T-helper 2 cell treated with Interferon-gamma antibody and Interleukin-4, amounts not matched to agents 5 μg/mL and 100 μg/mL, for 36 hours (primary cell): ENCODE results near the gene CASP9.

Experiments used
- DNase-seq: peaks from one replicate; pipeline ENCODE4 v3.0.0; 2021; ENCODE audit warnings: low spot score
- H3K27ac Mint-ChIP-seq: one replicate; pipeline ENCODE4 v1.8.0; 2021; ENCODE audit warnings: mild to moderate bottlenecking, mixed read lengths
- H3K27me3 Mint-ChIP-seq: one replicate; pipeline ENCODE4 v1.8.0; 2021; ENCODE audit warnings: low read depth, mixed read lengths
- H3K36me3 Mint-ChIP-seq: one replicate; pipeline ENCODE4 v1.8.0; 2021; ENCODE audit warnings: low read depth, mixed read lengths
- H3K4me1 Mint-ChIP-seq: one replicate; pipeline ENCODE4 v1.8.0; 2021; ENCODE audit warnings: low read depth, mixed read lengths
- H3K4me3 Mint-ChIP-seq: one replicate; pipeline ENCODE4 v1.8.0; 2022; ENCODE audit warnings: mild to moderate bottlenecking, moderate library complexity, mixed read lengths
- H3K9me3 Mint-ChIP-seq: one replicate; pipeline ENCODE4 v1.8.0; 2021; ENCODE audit warnings: mixed read lengths

Gene CASP9

GRCh38 chr1:15542388-15543250, 18.6 kb upstream of the CASP9 start:
- DNase-seq, result no peak
- H3K4me1 Mint-ChIP-seq, result no peaks in the 10 kb centered on the region
- peaks cover 39% of the 10 kb centered on the region for H3K36me3 Mint-ChIP-seq
- no peak overlapping the region for H3K4me3 Mint-ChIP-seq
- H3K27ac Mint-ChIP-seq, result no peak overlapping the region
- H3K9me3 Mint-ChIP-seq, result no peaks in the 10 kb centered on the region
- no peaks in the 10 kb centered on the region for H3K27me3 Mint-ChIP-seq

GRCh38 chr1:15541231-15541792, 17.3 kb upstream of the CASP9 start:
- H3K27me3 Mint-ChIP-seq, result no peaks in the 10 kb centered on the region
- no peak overlapping the region for H3K27ac Mint-ChIP-seq
- no peak for DNase-seq
- H3K4me1 Mint-ChIP-seq, result no peaks in the 10 kb centered on the region
- no peak overlapping the region for H3K4me3 Mint-ChIP-seq
- no peaks in the 10 kb centered on the region for H3K9me3 Mint-ChIP-seq
- peaks cover 45% of the 10 kb centered on the region for H3K36me3 Mint-ChIP-seq

GRCh38 chr1:15540186-15540585, 16.2 kb upstream of the CASP9 start:
- H3K36me3 Mint-ChIP-seq, result peaks cover 42% of the 10 kb centered on the region
- no peak for DNase-seq
- H3K27ac Mint-ChIP-seq, result no peak overlapping the region
- H3K4me3 Mint-ChIP-seq, result no peak overlapping the region
- H3K4me1 Mint-ChIP-seq, result no peaks in the 10 kb centered on the region
- no peaks in the 10 kb centered on the region for H3K27me3 Mint-ChIP-seq
- H3K9me3 Mint-ChIP-seq, result no peaks in the 10 kb centered on the region

- no peak for DNase-seq
- Mint-ChIP-seq H3K27me3 (no peaks in the 10 kb centered on the region), H3K36me3 (peaks cover 43% of the 10 kb centered on the region), H3K9me3 (no peaks in the 10 kb centered on the region), H3K4me1 (no peaks in the 10 kb centered on the region), H3K27ac (no peak overlapping the region), H3K4me3 (no peak overlapping the region)
These were observed 14.8 kb upstream of the CASP9 start for GRCh38 chr1:15538771-15539170.

DNA sequence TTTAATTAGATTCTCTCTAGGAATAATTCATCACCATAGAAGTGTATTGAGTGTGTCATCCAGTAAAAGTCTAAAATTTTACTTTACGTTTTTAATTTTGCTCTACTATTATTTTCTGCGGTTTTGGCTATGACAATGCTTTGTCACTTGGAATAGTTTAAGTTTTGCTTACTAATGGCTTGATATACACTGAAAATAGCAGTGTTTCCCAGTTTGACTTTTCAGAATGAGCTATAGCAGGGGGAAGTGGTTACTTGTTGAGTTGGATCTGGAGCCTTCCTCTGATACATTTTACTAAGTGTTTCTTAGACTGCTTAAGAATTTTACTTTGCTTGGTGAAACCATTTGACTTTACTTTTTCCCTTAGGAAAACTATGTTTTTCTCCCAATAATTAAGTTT, 7.7 kb upstream of the CASP9 start:
- Mint-ChIP-seq H3K9me3 (no peaks in the 10 kb centered on the region), H3K4me3 (no peak overlapping the region), H3K4me1 (peaks cover 15% of the 10 kb centered on the region), H3K27me3 (no peaks in the 10 kb centered on the region), H3K27ac (no peak overlapping the region), H3K36me3 (peaks cover 22% of the 10 kb centered on the region)
- DNase-seq, result no peak

DNA sequence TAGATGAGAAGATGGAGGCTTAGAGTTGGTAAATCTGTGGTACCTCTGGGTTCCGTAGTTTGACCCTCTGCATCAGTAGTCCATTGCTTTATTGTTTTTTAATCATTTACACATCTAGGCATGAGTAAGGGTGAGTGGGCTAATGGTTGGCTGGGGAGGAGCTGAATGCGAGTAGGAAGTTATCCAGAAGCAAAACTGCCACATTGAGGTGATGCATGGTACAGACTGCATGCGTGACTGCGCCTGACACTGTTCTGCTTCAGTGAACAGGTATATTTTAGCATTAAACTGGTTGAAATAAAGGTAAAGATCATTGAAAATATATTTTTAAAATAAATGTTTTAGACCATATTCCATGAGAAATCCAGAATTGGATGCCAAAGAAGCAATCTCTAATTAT, 7.0 kb upstream of the CASP9 start:
- Mint-ChIP-seq H3K27me3 (no peaks in the 10 kb centered on the region), H3K9me3 (no peaks in the 10 kb centered on the region), H3K4me3 (no peak overlapping the region), H3K4me1 (peaks cover 20% of the 10 kb centered on the region), H3K36me3 (peaks cover 16% of the 10 kb centered on the region), H3K27ac (no peak overlapping the region)
- DNase-seq, result no peak

DNA sequence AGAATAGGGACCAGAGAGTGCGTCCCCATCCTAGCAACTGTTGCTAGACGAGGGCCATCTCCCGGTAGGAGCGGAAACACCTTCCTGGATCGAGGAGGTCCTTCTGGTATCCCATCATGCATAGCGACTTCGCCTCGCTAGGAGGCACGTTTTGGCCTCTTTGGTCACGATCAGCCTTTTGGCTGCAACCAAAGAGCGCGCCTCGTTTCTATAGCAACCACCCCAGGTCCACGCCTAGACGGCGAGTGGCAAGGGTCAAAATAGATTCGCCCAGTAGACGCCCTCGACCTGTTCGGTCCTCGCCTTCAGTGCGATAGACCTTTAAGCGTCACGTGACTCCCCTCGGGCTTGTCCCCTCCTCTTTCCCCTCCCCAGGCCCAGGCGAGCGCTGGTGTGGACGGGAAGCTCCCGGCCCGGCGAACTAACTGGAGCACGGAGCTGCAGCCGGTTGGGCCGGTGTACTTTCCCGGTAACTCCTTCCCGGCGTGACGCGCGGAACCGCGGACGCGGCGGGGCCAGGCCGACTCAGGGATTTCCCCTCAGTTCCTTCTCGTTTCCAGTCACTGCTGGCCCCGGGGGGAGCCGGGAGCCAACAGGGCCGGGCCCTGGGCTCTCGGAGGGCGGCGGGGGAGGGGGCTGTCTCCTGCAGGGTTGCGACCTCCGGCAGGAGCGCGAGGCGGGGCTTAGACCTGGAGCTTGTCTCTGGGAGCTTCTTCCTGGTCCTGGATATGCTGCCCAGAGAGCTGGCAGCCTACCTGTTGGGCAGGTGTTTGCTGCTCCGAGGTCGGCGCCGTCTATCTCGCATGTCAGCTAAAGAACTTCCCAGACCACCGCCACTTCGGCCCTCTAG, 2.7 kb upstream of the CASP9 start, which contains the start of gene DNAJC16:
Gene DNAJC16, plus strand, starts transcription at position 359 of the 850 bp plus-strand sequence. CDS start 2,258 bp downstream, outside the sequence.
- no peaks in the 10 kb centered on the region for H3K9me3 Mint-ChIP-seq
- peak within 1 kb of the TSS; percentile 100 for H3K27ac Mint-ChIP-seq
- peak within 1 kb of the TSS; percentile 87 for H3K4me3 Mint-ChIP-seq
- peak; percentile 99 for DNase-seq
- H3K4me1 Mint-ChIP-seq, result peaks cover 39% of the 10 kb centered on the region
- no peaks in the 10 kb centered on the region for H3K27me3 Mint-ChIP-seq
- H3K36me3 Mint-ChIP-seq, result peaks cover 9% of the 10 kb centered on the region

DNA sequence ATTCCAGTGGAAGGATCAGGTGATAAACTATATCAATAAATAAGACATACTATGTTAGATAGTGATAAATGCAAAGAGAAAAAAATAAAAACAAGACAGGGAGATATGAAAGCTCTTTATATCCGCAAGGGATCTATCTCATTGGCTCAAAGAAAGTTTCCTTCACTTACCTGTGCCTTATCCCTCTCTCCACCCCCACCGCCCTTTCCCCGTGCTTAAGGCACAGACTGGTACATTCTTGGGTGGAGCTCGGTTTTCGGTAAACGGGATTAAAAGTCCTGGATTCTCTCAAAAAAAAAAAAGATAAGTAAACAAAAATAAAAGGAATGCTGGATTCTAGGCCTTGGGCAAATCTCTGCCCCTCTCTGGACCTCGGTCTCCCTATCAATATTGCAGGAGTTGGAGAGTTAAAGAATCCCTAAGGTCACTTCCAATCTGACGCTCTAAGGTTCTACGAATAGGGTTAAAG, 2.0 kb upstream of the CASP9 start:
- Mint-ChIP-seq H3K9me3 (no peaks in the 10 kb centered on the region), H3K36me3 (peaks cover 12% of the 10 kb centered on the region), H3K27ac (peak overlapping the region; percentile 100), H3K27me3 (no peaks in the 10 kb centered on the region), H3K4me1 (peaks cover 44% of the 10 kb centered on the region), H3K4me3 (peak overlapping the region; percentile 87)
- DNase-seq, result no peak

DNA sequence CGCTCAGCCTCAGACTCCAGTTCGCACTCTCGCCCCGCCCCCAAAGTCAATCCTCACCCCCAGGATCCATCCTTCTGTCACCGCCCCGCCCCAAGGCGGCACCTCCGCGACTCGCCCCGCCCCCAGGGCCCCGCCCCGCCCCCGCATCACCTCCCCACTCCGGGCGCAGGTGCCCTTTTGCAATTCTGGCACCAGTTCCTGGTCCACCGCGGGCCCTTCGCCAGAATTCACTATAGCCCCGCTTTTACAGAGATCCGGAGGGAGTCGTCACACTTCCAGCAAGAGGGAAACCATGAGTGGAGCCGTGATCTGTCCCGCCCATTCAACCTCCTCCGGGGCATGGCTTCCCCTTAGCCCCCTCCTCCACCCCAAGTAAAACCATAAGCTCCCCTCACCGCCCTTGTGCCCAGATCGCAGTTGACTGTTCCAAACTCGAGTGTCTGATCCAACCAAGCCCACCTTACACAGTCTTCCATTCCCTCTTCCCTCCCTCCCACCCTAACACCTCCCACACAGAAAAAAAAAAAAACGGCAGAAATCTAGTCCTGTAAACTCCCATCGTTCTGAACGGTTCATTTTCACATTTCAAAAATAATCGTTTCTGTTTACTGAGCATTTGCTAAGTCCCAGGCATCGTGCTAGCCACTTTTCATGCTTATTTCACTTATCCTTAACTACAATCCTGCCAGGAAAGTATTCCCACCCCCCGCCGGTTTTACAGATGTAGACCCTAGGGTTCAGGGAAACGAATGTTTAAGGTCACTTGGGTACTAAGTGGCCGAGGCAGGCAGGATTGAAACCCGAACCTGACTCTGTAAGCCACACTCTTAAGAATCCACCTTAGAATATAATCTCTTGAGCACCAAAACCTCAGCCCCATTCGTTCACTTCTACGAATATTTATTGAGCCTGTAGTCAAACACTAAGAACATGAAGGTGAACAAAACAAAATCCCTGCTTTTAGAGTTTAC, 1.3 kb upstream of the CASP9 start:
- H3K4me3 Mint-ChIP-seq, result peak overlapping the region; percentile 87
- peaks cover 44% of the 10 kb centered on the region for H3K4me1 Mint-ChIP-seq
- H3K27ac Mint-ChIP-seq, result peak overlapping the region; percentile 100
- no peaks in the 10 kb centered on the region for H3K9me3 Mint-ChIP-seq
- DNase-seq, result no peak
- peaks cover 7% of the 10 kb centered on the region for H3K36me3 Mint-ChIP-seq
- H3K27me3 Mint-ChIP-seq, result no peaks in the 10 kb centered on the region

DNA sequence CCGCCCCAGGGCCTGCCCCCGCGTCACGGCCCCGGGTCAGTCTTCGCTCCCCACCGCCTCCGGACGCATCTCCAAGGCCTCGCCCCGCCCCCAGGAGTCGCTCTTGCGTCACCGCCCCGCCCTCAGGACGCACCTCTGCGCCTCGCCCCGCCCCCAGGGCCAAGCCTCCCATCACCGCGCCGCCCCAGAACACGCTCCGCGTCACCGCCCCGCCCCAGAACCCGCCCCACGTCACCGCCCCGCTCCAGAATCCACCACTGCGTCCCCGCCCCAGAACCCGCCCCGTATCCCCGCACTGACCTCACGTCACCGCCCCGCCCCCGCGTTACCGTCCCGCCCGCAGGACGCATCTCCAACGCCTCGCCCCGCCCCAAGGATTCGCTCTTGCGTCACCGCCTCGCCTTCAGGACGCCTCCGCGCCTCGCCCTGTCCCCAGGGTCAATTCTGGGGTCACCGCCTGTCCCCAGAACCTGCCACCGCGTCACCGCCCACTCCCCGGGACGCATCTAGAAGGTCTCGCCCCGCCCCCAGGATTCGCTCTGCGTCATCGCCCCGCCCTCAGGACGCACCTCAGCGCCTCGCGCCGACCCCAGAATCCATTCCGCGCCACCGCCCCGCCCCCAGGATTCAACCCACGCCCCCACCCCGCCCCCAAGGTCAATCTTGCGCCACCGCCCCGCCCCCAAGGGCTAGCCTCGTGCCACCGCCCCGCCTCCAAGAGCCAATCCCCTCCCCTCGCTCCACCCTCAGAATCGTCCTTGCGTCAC, 451 bp upstream of the CASP9 start:
- Mint-ChIP-seq H3K4me1 (peaks cover 44% of the 10 kb centered on the region), H3K9me3 (no peaks in the 10 kb centered on the region), H3K27ac (peak overlapping the region; percentile 100), H3K36me3 (peaks cover 5% of the 10 kb centered on the region), H3K27me3 (no peaks in the 10 kb centered on the region), H3K4me3 (peak overlapping the region; percentile 87)
- DNase-seq, result peak; percentile 98

DNA sequence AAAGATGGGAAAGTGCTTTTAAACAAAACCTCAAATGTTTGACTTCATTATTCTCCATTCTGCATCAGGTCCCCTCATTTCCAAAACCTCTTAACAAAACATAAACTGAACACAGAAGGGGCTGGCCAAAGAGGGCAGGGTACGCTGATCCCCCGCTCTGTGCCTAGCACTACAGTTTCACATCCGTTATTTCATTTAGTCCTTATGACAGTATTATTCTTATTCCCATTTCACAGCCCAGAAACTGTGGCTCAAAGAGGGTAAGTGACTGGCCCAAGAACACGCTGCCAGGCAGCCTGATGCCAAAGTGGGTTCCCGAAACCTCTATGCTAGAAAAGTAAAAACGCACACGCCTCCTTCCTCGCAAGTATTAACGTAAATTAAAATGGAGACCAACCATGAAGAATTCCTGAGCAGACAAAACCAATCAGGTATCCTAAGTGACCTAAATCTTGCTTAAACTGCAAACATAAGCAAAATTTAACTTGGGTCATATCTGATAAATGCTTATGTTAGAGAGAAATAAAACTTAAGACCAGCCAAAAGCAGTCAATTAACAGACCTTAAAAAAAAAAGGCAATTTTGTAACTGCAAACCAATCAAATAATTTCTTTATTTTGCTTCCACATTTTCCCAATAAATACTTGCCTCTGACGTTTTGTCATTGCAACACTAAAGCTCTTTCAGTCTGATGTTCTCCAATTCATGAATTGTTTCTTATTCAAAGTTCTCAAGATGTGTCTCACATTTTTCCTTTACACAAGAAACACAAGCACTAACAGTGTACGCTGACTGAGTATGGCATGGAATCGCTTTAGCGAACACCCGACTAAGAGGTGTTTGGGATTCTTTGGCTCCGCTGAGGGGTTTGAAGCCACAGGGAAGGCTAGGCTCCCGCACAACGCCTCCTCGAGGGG, 653 bp downstream of the CASP9 start:
- Mint-ChIP-seq H3K4me1 (peaks cover 46% of the 10 kb centered on the region), H3K4me3 (peak overlapping the region; percentile 87), H3K27ac (peak overlapping the region; percentile 100), H3K9me3 (no peaks in the 10 kb centered on the region), H3K36me3 (peaks cover 9% of the 10 kb centered on the region), H3K27me3 (no peaks in the 10 kb centered on the region)
- no peak for DNase-seq

- no peak overlapping the region for H3K27ac Mint-ChIP-seq
- H3K27me3 Mint-ChIP-seq, result no peaks in the 10 kb centered on the region
- peak overlapping the region; percentile 47 for H3K4me3 Mint-ChIP-seq
- no peak for DNase-seq
- H3K9me3 Mint-ChIP-seq, result no peaks in the 10 kb centered on the region
- H3K36me3 Mint-ChIP-seq, result peaks cover 17% of the 10 kb centered on the region
- H3K4me1 Mint-ChIP-seq, result peaks cover 41% of the 10 kb centered on the region
These were observed 1.5 kb downstream of the CASP9 start for GRCh38 chr1:15522551-15522950.
